HEK293 (cell line): ENCODE data around the gene DACT2.

Experiments used
- CTCF ChIA-PET: fragments of 350-600 bp; formaldehyde crosslinking; extraction: SDS; loops from one replicate; lab custom pipeline; 2021; ENCODE audit warnings: antibody characterized with exemption; lab: Yijun Ruan, JAX
- POLR2A ChIA-PET: fragments of 300-600 bp; formaldehyde crosslinking; extraction: SDS; loops from one replicate; lab custom pipeline; 2020; ENCODE audit warnings: antibody characterized with exemption, inconsistent platforms; lab: Yijun Ruan, JAX
- H3K27ac ChIP-seq: fragments of 200-500 bp; sonication (Bioruptor generic); 2 replicates; pipeline ENCODE4 v1.5.1; 2014; ENCODE audit warnings: low read depth, low read length, control low read depth, inconsistent platforms; ENCODE audit errors: extremely low read depth
- H3K36me3 ChIP-seq, 2 experiments: fragments of 200-500 bp in 1 of 2; sonication (Bioruptor generic) in 1 of 2; 1 replicate in 1 of 2; 2 replicates in 1 of 2; pipeline ENCODE4 v1.5.1; 2014 to 2017; ENCODE audit warnings: inconsistent platforms in 2 of 2, low read length in 2 of 2; ENCODE audit not compliant: control insufficient read depth in 2 of 2, insufficient read depth in 1 of 2
- H3K4me1 ChIP-seq: fragments of 200-500 bp; sonication (Bioruptor generic); 2 replicates; pipeline ENCODE4 v1.5.1; 2014; ENCODE audit warnings: mild to moderate bottlenecking, low read length, inconsistent platforms; ENCODE audit not compliant: control insufficient read depth, insufficient read depth
- H3K4me3 ChIP-seq: 2 replicates; pipeline ENCODE4 v1.5.1; 2011; ENCODE audit warnings: low read depth, mild to moderate bottlenecking, control low read depth, low read length, moderate library complexity
- H3K9me3 ChIP-seq: fragments of 200-500 bp; sonication (Bioruptor generic); 2 replicates; pipeline ENCODE4 v1.5.1; 2014; ENCODE audit warnings: low read depth, low read length, inconsistent platforms; ENCODE audit not compliant: control insufficient read depth, insufficient read depth
- GLI4 ChIP-seq: fragments of 450-650 bp; formaldehyde crosslinking; IDR thresholded peaks from 2 replicates; pipeline ENCODE4 v1.5.1; 2016; ENCODE audit warnings: missing biosample characterization, missing genetic modification characterization
- HOXD13 ChIP-seq: sonication (generic); formaldehyde crosslinking; IDR thresholded peaks from 2 replicates; pipeline ENCODE4 v1.8.0; 2022; ENCODE audit warnings: missing genetic modification reagents, borderline replicate concordance
- IKZF3 ChIP-seq: fragments of 450-650 bp; IDR thresholded peaks from 2 replicates; pipeline ENCODE4 v1.5.0; 2018; ENCODE audit warnings: missing biosample characterization, mild to moderate bottlenecking, missing genetic modification characterization, moderate library complexity
- MEIS1 ChIP-seq: sonication (generic); formaldehyde crosslinking; IDR thresholded peaks from 2 replicates; pipeline ENCODE4 v1.8.1; 2022; ENCODE audit warnings: missing genetic modification reagents, mild to moderate bottlenecking, borderline replicate concordance
- ZBTB1 ChIP-seq: fragments of 450-650 bp; formaldehyde crosslinking; IDR thresholded peaks from 2 replicates; pipeline ENCODE4 v1.5.1; 2016; ENCODE audit warnings: missing biosample characterization, missing genetic modification characterization
- ZBTB20 ChIP-seq: fragments of 450-650 bp; formaldehyde crosslinking; IDR thresholded peaks from 2 replicates; pipeline ENCODE4 v1.5.1; 2016; ENCODE audit warnings: missing biosample characterization, missing genetic modification characterization
- ZBTB21 ChIP-seq: fragments of 450-650 bp; formaldehyde crosslinking; IDR thresholded peaks from 2 replicates; pipeline ENCODE4 v1.5.1; 2017; ENCODE audit warnings: missing biosample characterization, missing genetic modification characterization
- ZBTB8A ChIP-seq: fragments of 450-650 bp; formaldehyde crosslinking; IDR thresholded peaks from 2 replicates; pipeline ENCODE4 v1.5.1; 2016; ENCODE audit warnings: missing biosample characterization, missing genetic modification characterization
- ZFHX2 ChIP-seq: fragments of 450-650 bp; formaldehyde crosslinking; conservative IDR thresholded peaks from 2 replicates; pipeline ENCODE4 v1.5.1; 2016; ENCODE audit warnings: missing biosample characterization, missing genetic modification characterization
- ZFP41 ChIP-seq: fragments of 450-650 bp; formaldehyde crosslinking; IDR thresholded peaks from 2 replicates; pipeline ENCODE4 v1.5.1; 2016; ENCODE audit warnings: missing biosample characterization, missing genetic modification characterization, borderline replicate concordance
- ZIC2 ChIP-seq: fragments of 450-650 bp; formaldehyde crosslinking; IDR thresholded peaks from 2 replicates; pipeline ENCODE4 v1.5.1; 2016; ENCODE audit warnings: missing biosample characterization, missing genetic modification characterization
- ZNF10 ChIP-seq: fragments of 450-650 bp; formaldehyde crosslinking; IDR thresholded peaks from 2 replicates; pipeline ENCODE4 v1.5.1; 2017; ENCODE audit warnings: missing biosample characterization, missing genetic modification characterization
- ZNF112 ChIP-seq: fragments of 450-650 bp; formaldehyde crosslinking; IDR thresholded peaks from 2 replicates; pipeline ENCODE4 v1.5.0; 2017; ENCODE audit warnings: missing biosample characterization, missing genetic modification characterization
- ZNF121 ChIP-seq: fragments of 450-650 bp; formaldehyde crosslinking; IDR thresholded peaks from 2 replicates; pipeline ENCODE4 v1.5.1; 2016; ENCODE audit warnings: missing biosample characterization, missing genetic modification characterization
- ZNF155 ChIP-seq: fragments of 450-650 bp; formaldehyde crosslinking; IDR thresholded peaks from 2 replicates; pipeline ENCODE4 v1.5.1; 2016; ENCODE audit warnings: missing biosample characterization, missing genetic modification characterization
- ZNF157 ChIP-seq: fragments of 450-650 bp; formaldehyde crosslinking; IDR thresholded peaks from 2 replicates; pipeline ENCODE4 v1.5.1; 2016; ENCODE audit warnings: missing biosample characterization, missing genetic modification characterization
- ZNF214 ChIP-seq: fragments of 450-650 bp; formaldehyde crosslinking; IDR thresholded peaks from 2 replicates; pipeline ENCODE4 v1.5.1; 2017; ENCODE audit warnings: missing biosample characterization, mild to moderate bottlenecking, missing genetic modification characterization, borderline replicate concordance
- ZNF24 ChIP-seq: fragments of 450-650 bp; formaldehyde crosslinking; IDR thresholded peaks from 2 replicates; pipeline ENCODE4 v1.5.1; 2016; ENCODE audit warnings: missing biosample characterization, missing genetic modification characterization
- ZNF302 ChIP-seq: fragments of 450-650 bp; formaldehyde crosslinking; IDR thresholded peaks from 2 replicates; pipeline ENCODE4 v1.5.1; 2016; ENCODE audit warnings: missing biosample characterization, missing genetic modification characterization, low read depth
- ZNF366 ChIP-seq: fragments of 450-650 bp; formaldehyde crosslinking; conservative IDR thresholded peaks from 2 replicates; pipeline ENCODE4 v1.5.1; 2016; ENCODE audit warnings: missing biosample characterization, missing genetic modification characterization
- ZNF394 ChIP-seq: fragments of 450-650 bp; formaldehyde crosslinking; IDR thresholded peaks from 2 replicates; pipeline ENCODE4 v1.5.1; 2016; ENCODE audit warnings: missing biosample characterization, missing genetic modification characterization, mild to moderate bottlenecking, moderate library complexity, borderline replicate concordance
- ZNF423 ChIP-seq: fragments of 450-650 bp; formaldehyde crosslinking; IDR thresholded peaks from 2 replicates; pipeline ENCODE4 v1.5.1; 2016; ENCODE audit warnings: missing biosample characterization, missing genetic modification characterization
- ZNF510 ChIP-seq: fragments of 450-650 bp; formaldehyde crosslinking; IDR thresholded peaks from 2 replicates; pipeline ENCODE4 v1.5.1; 2018; ENCODE audit warnings: mild to moderate bottlenecking, missing genetic modification characterization, missing biosample characterization; ENCODE audit not compliant: insufficient replicate concordance
- ZNF529 ChIP-seq: fragments of 450-650 bp; formaldehyde crosslinking; IDR thresholded peaks from 2 replicates; pipeline ENCODE4 v1.5.1; 2017; ENCODE audit warnings: missing genetic modification characterization, missing biosample characterization; ENCODE audit not compliant: insufficient replicate concordance
- ZNF530 ChIP-seq: fragments of 450-650 bp; formaldehyde crosslinking; IDR thresholded peaks from 2 replicates; pipeline ENCODE4 v1.5.1; 2016; ENCODE audit warnings: low read depth, missing biosample characterization, missing genetic modification characterization
- ZNF548 ChIP-seq: fragments of 450-650 bp; formaldehyde crosslinking; IDR thresholded peaks from 2 replicates; pipeline ENCODE4 v1.5.1; 2016; ENCODE audit warnings: missing biosample characterization, missing genetic modification characterization
- ZNF549 ChIP-seq: fragments of 450-650 bp; IDR thresholded peaks from 2 replicates; pipeline ENCODE4 v1.5.1; 2018; ENCODE audit warnings: missing biosample characterization, missing genetic modification characterization, mild to moderate bottlenecking, inconsistent platforms, moderate library complexity
- ZNF571 ChIP-seq: fragments of 450-650 bp; formaldehyde crosslinking; IDR thresholded peaks from 2 replicates; pipeline ENCODE4 v1.5.0; 2017; ENCODE audit warnings: missing biosample characterization, missing genetic modification characterization
- ZNF621 ChIP-seq: fragments of 450-650 bp; formaldehyde crosslinking; IDR thresholded peaks from 2 replicates; pipeline ENCODE4 v1.5.1; 2017; ENCODE audit warnings: missing biosample characterization, missing genetic modification characterization
- ZNF626 ChIP-seq: fragments of 450-650 bp; sonication (Bioruptor Pico); formaldehyde crosslinking; IDR thresholded peaks from 2 replicates; pipeline ENCODE4 v1.5.1; 2018; ENCODE audit warnings: missing biosample characterization, missing genetic modification characterization, inconsistent platforms
- ZNF658 ChIP-seq: fragments of 450-650 bp; formaldehyde crosslinking; IDR thresholded peaks from 2 replicates; pipeline ENCODE4; 2016; ENCODE audit warnings: missing biosample characterization, missing genetic modification characterization
- ZNF660 ChIP-seq: fragments of 450-650 bp; IDR thresholded peaks from 2 replicates; pipeline ENCODE4 v1.5.1; 2018; ENCODE audit warnings: missing biosample characterization, mild to moderate bottlenecking, missing genetic modification characterization
- ZNF670 ChIP-seq: fragments of 450-650 bp; formaldehyde crosslinking; IDR thresholded peaks from 2 replicates; pipeline ENCODE4 v1.5.1; 2016; ENCODE audit warnings: missing biosample characterization, missing genetic modification characterization, low read depth
- ZNF701 ChIP-seq: fragments of 450-650 bp; formaldehyde crosslinking; IDR thresholded peaks from 2 replicates; pipeline ENCODE4 v1.5.1; 2016; ENCODE audit warnings: missing biosample characterization, missing genetic modification characterization
- ZNF747 ChIP-seq: fragments of 450-650 bp; formaldehyde crosslinking; IDR thresholded peaks from 2 replicates; pipeline ENCODE4 v1.5.1; 2016; ENCODE audit warnings: missing biosample characterization, missing genetic modification characterization
- ZNF792 ChIP-seq: fragments of 450-650 bp; formaldehyde crosslinking; IDR thresholded peaks from 2 replicates; pipeline ENCODE4 v1.5.1; 2016; ENCODE audit warnings: missing biosample characterization, missing genetic modification characterization
- TF ChIP-seq, protein P1 (sequence below): fragments of 450-650 bp; formaldehyde crosslinking; IDR thresholded peaks from 2 replicates; pipeline ENCODE4 v1.5.1; 2016; ENCODE audit warnings: missing biosample characterization, missing genetic modification characterization
- TF ChIP-seq, protein P2 (sequence below): fragments of 450-650 bp; formaldehyde crosslinking; IDR thresholded peaks from 2 replicates; pipeline ENCODE4 v1.5.1; 2016; ENCODE audit warnings: missing biosample characterization, missing genetic modification characterization

DACT2 gene

DNA sequence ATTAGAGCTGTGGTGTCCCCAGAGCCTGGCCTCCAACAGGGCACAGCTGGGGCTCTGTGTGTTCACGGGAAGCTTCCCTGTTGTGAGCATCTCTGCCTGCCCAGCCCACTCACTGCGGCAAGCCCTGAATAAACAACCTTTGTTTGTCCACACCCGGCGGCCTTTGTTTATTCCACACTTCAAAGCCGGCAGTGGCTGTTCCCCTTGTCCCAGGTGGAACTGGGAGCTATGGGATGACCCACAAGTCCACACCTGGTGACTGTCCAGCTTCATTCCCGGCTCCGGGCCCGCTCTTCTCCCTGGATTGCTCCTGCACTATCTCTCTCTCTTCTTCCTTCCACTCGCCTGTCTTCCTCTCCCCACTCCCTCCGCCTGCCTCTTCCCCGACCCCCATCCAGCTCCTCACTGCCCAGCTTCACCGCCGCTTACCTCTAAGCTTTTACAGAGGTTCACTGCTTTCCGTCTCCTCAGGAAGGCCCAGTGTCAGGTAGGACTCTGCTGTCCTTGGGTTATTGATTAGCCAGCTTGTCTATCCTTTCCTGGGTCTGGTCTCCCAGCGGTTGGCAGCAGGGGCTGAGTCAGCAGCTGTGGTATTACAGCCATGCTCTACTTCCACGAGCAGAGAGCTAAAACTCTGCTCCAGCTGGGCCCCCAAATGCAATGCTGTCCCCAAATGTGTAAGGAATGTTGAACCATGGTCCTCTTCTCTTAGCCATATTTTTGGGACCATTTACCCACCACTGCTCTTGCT lies 17.8 kb downstream of the DACT2 start:
- Histone ChIP-seq H3K4me1 (peaks cover 7% of the 10 kb centered on the region; the same call in 1 of the 2 replicates), H3K27ac (no peak overlapping the region), H3K9me3 (no peaks in the 10 kb centered on the region), H3K36me3 (no peaks in the 10 kb centered on the region), H3K4me3 (no peak overlapping the region)
- CTCF ChIA-PET, result interaction anchor here (0.7 to 1.5 kb wide), 2 partner anchors 14 to 528 kb away, joined by 4 to 5 read pairs; no protein-coding TSS in a partner anchor
- POLR2A ChIA-PET, result no interaction called here
- no peak for TF ChIP-seq ZNF701 (tag by site-specific recombination)
- TF ChIP-seq, protein P1, sequence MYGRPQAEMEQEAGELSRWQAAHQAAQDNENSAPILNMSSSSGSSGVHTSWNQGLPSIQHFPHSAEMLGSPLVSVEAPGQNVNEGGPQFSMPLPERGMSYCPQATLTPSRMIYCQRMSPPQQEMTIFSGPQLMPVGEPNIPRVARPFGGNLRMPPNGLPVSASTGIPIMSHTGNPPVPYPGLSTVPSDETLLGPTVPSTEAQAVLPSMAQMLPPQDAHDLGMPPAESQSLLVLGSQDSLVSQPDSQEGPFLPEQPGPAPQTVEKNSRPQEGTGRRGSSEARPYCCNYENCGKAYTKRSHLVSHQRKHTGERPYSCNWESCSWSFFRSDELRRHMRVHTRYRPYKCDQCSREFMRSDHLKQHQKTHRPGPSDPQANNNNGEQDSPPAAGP (tag by site-specific recombination), result no peak
- no peak for TF ChIP-seq ZNF155 (tag by site-specific recombination)
- TF ChIP-seq ZBTB21, result no peak
- no peak for TF ChIP-seq ZNF571 (tag by site-specific recombination)
- no peak for TF ChIP-seq ZBTB20 (tag by site-specific recombination)
- TF ChIP-seq ZBTB1 (tag by site-specific recombination), result no peak
- no peak for TF ChIP-seq ZNF24 (tag by site-specific recombination)
- TF ChIP-seq ZNF157 (tag by site-specific recombination), result no peak
- TF ChIP-seq ZNF626, result no peak
- TF ChIP-seq ZNF529 (tag by site-specific recombination), result no peak
- no peak for TF ChIP-seq ZNF530
- TF ChIP-seq ZNF423 (tag by site-specific recombination), result peak; percentile 85
- TF ChIP-seq ZNF112 (tag by site-specific recombination), result no peak
- no peak for TF ChIP-seq ZNF510
- no peak for TF ChIP-seq ZNF660
- TF ChIP-seq ZNF214 (tag by site-specific recombination), result no peak
- TF ChIP-seq ZNF121 (tag by site-specific recombination), result no peak
- no peak for TF ChIP-seq ZNF366 (tag by site-specific recombination)
- TF ChIP-seq GLI4, result no peak
- TF ChIP-seq ZFHX2, result peak; percentile 44
- TF ChIP-seq, protein P2, sequence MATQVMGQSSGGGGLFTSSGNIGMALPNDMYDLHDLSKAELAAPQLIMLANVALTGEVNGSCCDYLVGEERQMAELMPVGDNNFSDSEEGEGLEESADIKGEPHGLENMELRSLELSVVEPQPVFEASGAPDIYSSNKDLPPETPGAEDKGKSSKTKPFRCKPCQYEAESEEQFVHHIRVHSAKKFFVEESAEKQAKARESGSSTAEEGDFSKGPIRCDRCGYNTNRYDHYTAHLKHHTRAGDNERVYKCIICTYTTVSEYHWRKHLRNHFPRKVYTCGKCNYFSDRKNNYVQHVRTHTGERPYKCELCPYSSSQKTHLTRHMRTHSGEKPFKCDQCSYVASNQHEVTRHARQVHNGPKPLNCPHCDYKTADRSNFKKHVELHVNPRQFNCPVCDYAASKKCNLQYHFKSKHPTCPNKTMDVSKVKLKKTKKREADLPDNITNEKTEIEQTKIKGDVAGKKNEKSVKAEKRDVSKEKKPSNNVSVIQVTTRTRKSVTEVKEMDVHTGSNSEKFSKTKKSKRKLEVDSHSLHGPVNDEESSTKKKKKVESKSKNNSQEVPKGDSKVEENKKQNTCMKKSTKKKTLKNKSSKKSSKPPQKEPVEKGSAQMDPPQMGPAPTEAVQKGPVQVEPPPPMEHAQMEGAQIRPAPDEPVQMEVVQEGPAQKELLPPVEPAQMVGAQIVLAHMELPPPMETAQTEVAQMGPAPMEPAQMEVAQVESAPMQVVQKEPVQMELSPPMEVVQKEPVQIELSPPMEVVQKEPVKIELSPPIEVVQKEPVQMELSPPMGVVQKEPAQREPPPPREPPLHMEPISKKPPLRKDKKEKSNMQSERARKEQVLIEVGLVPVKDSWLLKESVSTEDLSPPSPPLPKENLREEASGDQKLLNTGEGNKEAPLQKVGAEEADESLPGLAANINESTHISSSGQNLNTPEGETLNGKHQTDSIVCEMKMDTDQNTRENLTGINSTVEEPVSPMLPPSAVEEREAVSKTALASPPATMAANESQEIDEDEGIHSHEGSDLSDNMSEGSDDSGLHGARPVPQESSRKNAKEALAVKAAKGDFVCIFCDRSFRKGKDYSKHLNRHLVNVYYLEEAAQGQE, result 0 out of 2 replicates have a peak, but pooled peaks have one; percentile 42
- peak; percentile 46; the same call in 1 of the 2 replicates for TF ChIP-seq IKZF3 (tag by site-specific recombination)
- TF ChIP-seq ZNF747, result no peak
- TF ChIP-seq ZIC2 (tag by site-specific recombination), result peak; percentile 97
- TF ChIP-seq ZNF394 (tag by site-specific recombination), result no peak
- no peak for TF ChIP-seq ZNF549 (tag by site-specific recombination)
- TF ChIP-seq ZBTB8A (tag by site-specific recombination), result peak; percentile 25
- TF ChIP-seq ZFP41 (tag by site-specific recombination), result no peak
- no peak for TF ChIP-seq ZNF621
- TF ChIP-seq ZNF10, result no peak
- TF ChIP-seq MEIS1, result no peak
- TF ChIP-seq ZNF658 (tag by site-specific recombination), result no peak
- no peak for TF ChIP-seq HOXD13
- no peak for TF ChIP-seq ZNF302 (tag by site-specific recombination)
- TF ChIP-seq ZNF792, result no peak
- no peak for TF ChIP-seq ZNF548
- no peak for TF ChIP-seq ZNF670 (tag by site-specific recombination)
